HCEC 1CT (cell line): ENCODE data around the gene DNAJC27.

ENCODE experiments used
- DNase-seq: peaks from one replicate; pipeline ENCODE4 v3.0.0-alpha.2; 2017

The DNAJC27 gene

GRCh38 chr2:24970483-24971285 is 1.1 kb downstream of the DNAJC27 start:
- peak; percentile 30 for DNase-seq

GRCh38 chr2:24969784-24970183 is 2.0 kb downstream of the DNAJC27 start:
- peak; percentile 25 for DNase-seq

- no peak for DNase-seq
These were observed 9.9 kb downstream of the DNAJC27 start for GRCh38 chr2:24961903-24962302.

GRCh38 chr2:24959761-24960160 is 12.0 kb downstream of the DNAJC27 start:
- DNase-seq = no peak

- DNase-seq = no peak
These were observed 13.3 kb downstream of the DNAJC27 start for GRCh38 chr2:24958411-24958935.

GRCh38 chr2:24957976-24958375 is 13.8 kb downstream of the DNAJC27 start:
- no peak for DNase-seq

- DNase-seq = no peak
These were observed 14.5 kb downstream of the DNAJC27 start for GRCh38 chr2:24957221-24957620.

GRCh38 chr2:24955921-24956320 is 15.8 kb downstream of the DNAJC27 start:
- no peak for DNase-seq

GRCh38 chr2:24955232-24955631 is 16.5 kb downstream of the DNAJC27 start:
- no peak for DNase-seq

- no peak for DNase-seq
These were observed 21.7 kb downstream of the DNAJC27 start for GRCh38 chr2:24950102-24950501.

- no peak for DNase-seq
These were observed 23.2 kb downstream of the DNAJC27 start for GRCh38 chr2:24948506-24948905.

GRCh38 chr2:24947561-24948157 is 24.1 kb downstream of the DNAJC27 start:
- no peak for DNase-seq

- peak; percentile 50 for DNase-seq
These were observed 25.8 kb downstream of the DNAJC27 start for GRCh38 chr2:24945907-24946306.

GRCh38 chr2:24943427-24944053 is 28.2 kb downstream of the DNAJC27 start:
- DNase-seq = no peak

- DNase-seq = no peak
These were observed 32.4 kb downstream of the DNAJC27 start for GRCh38 chr2:24939353-24939752.

GRCh38 chr2:24937236-24937635 is 34.5 kb downstream of the DNAJC27 start:
- DNase-seq = no peak

GRCh38 chr2:24935145-24935544 is 36.6 kb downstream of the DNAJC27 start:
- no peak for DNase-seq

GRCh38 chr2:24932715-24933114 is 39.0 kb downstream of the DNAJC27 start:
- no peak for DNase-seq

GRCh38 chr2:24930768-24931167 is 41.0 kb downstream of the DNAJC27 start:
- DNase-seq = no peak

GRCh38 chr2:24929230-24929629 is 42.5 kb downstream of the DNAJC27 start:
- no peak for DNase-seq

- DNase-seq = no peak
These were observed 43.7 kb downstream of the DNAJC27 start for GRCh38 chr2:24928036-24928435.

- DNase-seq = no peak
These were observed 45.0 kb downstream of the DNAJC27 start for GRCh38 chr2:24926602-24927252.

- DNase-seq = no peak
These were observed 45.5 kb downstream of the DNAJC27 start for GRCh38 chr2:24926220-24926601.
